Measurements from ENCODE around the gene CDH8.

DNA sequence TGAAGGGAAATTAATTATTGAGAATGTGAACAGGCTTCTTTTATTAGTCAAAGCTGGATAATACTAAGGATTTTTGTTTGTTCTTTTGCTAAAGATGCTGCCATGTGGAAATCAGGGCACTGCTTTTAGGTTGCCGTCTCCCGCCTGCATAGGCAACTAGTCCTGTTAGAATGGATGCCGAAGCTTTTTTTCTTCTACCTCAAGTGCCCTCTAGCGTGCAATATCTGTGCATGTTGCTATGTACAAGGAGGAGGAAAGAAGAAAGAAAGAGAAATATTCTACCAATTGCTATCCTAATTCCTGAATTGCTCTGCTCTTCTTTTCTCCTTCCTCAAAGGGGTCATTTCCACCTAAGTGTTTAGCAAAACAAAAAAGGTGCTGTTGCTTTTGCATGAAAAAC is 5.2 kb upstream of the CDH8 start:
- peak; percentile 70 for TF ChIP-seq CTCF (conservative IDR thresholded peaks at IDR 0.05; ENCODE audit: low read depth, low read length)
- no peak for TF ChIP-seq EZH2phosphoT487 (IDR thresholded peaks at IDR 0.05; ENCODE audit: borderline replicate concordance, low read length)
- TF ChIP-seq EZH2 (IDR thresholded peaks at IDR 0.05; ENCODE audit: low read length, unreplicated experiment): no peak

All from PC-3 (cell line).